Left renal pelvis (tissue), 4 donors: ENCODE measurements around the gene SPR. TPM values are rescaled to one million over a fixed set of nuclear protein-coding genes. Genes with fewer than 3 reads are reported as not detected.

Source experiments
- DNase-seq, 4 donors: peaks; one replicate each; pipeline ENCODE4 v3.0.0-alpha.2; 2013; ENCODE audit warnings: low read depth in 4 of 4, low spot score in 3 of 4
- polyA plus RNA-seq, 4 donors: library from polyadenylated mRNA; unstranded; fragments of 120-200 nt; gene quantifications; one replicate each; pipeline ENCODE4 v1.2.1, GENCODE V29; 2013; ENCODE audit not compliant: insufficient read length in 4 of 4

Gene SPR
- polyA plus RNA-seq = 10 to 100 TPM in 2 of 4 donors, 1 to 10 TPM in 2; 2.3 to 12.1 (median 9.7) TPM

DNA sequence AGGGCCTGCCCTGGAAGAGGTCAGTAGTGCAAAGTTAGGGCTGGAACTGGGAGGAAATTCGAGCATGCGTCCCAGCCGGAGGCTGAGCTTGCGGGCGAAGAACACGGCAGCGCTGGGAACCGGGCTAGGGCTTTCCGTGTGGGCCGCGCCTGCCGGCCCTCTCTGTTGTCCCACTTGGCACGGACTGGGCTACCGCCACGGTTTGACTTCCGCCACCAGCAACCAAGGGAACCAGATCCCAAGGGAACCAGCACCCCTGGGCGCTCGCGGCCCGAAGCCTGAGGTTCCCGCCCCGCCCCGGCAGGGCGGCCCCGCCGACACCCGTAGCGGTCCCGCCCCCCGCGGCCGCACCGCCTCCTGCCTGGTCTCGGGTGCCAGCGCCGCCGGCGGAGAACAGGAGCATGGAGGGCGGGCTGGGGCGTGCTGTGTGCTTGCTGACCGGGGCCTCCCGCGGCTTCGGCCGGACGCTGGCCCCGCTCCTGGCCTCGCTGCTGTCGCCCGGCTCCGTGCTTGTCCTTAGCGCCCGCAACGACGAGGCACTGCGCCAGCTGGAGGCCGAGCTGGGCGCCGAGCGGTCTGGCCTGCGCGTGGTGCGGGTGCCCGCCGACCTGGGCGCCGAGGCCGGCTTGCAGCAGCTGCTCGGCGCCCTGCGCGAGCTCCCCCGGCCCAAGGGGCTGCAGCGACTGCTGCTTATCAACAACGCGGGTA, at the start of gene SPR:
TSS of gene SPR (plus strand) at position 377 of the 708 bp plus-strand sequence. CDS start at position 402, 25 bp downstream.
- peak in 1 of 4 donors; percentile 6 for DNase-seq

DNA sequence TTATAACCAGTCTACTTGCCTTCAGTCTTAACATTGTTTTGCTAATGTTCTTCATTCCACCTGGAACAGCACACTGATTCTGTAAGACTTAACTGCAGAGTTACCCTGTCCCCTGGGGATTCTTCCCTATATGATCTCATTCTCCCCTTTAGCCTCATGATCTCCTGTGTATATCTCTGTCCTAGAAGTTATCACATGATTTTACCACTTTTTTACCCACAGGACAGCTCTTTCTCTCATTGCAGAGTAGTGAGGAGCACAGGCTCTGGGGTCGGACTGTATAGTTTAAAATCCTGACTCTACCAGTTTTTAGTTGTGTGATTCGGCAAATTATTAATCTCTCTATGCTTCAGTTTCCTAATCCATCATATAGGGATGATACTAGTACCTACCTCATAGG, 47.1 kb upstream of the SPR start:
- DNase-seq = no peak

DNA sequence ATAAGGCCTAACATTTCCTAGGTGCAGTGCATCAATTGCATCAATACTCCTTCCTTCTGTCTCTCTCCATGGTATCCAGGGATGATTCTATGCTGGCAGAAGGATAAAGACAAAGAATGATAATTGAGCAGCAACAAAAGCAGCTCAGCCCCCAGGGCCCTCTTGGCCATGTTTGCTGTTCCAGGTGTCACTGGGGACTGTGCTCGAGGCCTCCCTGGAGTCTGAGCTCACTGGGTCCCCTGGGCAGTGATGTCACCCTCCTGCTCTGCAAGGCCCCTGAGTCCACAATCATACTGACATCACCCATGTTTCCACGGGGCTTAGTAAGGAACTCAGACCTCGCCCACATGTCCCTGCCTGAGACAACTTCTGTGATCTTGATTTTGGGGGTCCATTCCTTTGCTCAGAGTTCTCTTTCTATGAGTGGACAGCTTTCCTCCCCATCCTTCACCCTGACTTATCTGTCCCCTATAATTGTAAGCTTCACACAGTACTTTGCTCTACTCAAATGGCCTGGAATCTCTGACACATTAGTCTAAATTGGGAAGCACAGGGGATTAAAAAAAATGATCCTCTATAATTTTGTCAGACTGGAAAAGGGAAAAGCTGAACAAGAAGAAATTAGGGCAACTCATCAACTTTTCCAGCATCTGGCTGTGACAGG, 45.6 kb upstream of the SPR start:
- no peak for DNase-seq

DNA sequence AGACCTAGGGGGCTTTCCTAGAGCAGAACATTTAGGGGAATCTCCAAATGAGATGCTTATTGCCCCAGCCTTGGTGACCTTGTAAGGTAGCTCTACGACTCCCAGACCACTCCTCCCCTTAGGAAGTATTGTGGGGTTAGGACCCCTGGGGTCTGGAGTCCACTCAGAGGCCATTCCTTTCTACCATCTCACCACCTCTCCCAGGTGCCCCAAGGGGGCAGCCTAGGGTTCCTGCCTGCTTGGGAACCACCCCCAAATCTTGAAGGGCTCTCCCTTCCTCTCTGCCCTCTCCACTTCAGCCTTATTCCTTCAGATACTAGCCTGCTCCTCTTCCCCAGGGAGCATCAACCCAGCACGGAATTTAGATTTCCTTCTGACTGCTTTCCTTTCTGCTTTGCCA, 43.9 kb upstream of the SPR start:
- DNase-seq = no peak

DNA sequence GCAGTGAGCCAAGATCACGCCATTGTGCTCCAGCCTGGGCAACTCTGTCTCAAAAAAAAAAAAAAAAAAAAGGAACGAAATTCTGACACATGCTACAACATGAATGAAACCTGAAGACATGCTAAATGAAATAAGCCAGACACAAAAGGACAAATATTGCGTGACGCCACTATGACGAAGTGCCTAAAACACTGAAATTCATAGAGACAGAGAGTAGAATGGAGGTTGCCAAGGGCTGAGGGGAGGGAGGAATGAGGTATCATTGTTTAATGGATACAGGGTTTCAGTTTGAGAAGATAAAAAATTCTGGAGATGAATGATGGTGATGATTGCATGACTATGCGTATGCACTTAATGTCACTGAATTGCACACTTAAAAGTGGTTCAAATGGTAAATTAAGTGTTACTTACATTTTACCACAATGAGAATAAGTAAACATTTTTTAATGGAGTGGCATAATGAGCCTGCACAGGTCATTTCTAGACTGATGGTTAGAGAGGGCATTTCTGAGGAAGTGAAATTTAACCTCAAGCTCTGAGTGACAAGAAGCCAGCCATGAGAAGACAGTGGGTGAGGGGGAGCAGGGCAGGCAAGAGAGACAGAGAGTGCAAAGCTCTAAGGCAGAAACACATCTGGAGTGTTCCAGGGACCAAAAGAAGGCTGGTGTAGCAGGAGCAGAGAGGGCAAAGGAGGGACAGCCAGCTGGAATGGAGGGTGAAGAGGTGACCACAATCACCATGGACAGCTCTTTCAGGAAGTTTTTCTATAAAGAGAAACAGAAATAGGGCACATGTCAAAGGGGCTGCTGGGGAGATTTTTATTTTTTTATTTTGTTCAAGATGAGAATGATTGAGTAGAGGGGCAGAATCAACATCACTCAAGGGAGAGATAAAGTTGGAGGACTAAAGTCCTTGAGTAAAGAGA, 40.8 kb upstream of the SPR start:
- no peak for DNase-seq

DNA sequence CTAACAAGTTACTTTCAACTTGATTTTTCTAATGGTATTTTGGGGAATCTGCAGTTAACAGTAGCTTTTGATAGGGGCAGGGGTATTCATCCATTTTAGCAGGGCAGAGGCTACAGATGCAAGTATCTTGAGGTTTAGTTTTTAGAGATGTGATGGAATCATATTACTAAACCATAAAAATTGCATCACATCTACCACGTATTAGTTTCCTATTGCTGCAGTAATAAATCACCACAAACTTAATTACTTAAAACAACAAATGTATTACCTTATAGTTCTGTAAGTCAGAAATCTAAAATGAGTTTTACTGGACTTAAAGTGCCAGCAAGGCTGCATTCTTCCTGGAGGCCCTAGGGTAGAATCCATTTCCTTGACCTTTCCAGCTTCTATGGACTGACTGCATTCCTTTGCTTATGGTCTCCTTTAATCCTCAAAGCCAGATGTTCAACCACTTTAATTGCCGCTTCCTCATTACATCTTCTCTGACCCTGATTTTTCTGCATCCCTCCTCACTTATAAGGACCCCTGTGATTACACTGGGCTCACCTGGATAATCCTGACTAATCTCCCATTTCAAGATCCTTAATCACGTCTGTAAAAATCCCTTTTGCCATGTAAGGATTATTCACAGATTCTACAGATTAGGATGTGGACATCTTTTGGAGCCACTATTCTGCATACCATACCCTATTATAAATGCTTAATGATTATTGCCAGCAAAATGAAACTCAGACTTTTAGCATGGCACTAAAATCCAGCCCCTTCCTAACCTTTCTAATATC, 39.5 kb upstream of the SPR start:
- no peak for DNase-seq

DNA sequence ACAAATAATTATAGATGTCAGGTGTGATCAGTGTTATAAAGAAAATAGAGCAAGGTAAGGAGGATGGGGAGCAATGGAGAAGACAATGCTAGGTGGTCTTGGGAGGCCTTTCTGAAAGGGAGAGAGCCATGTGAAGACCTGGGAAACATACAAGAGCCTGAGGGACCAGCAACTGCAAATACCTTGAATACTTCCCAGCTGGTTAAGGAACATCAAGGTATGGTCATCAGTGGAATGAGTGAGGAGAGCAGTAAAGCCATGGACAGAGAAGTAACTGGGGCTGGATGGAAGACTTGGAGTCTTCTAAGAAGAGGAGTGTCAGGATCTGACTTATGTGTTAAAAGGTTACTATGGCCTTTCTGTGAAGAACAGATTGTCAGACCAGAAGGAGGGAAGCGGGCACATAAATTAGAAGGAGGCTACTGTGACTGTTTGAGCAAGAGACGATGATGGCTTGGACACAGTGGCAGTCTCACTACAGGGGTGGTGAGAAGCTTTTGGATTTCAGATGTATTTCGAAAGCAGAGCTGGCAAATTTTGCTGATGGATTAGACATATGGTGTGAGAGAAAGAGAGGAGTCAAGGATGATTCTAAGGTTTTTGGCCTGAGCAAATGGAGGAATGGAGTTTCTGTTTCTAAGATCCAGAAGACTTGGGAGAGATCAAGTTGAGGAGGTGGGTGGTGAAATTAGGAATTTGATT, 38.6 kb upstream of the SPR start:
- no peak for DNase-seq

DNA sequence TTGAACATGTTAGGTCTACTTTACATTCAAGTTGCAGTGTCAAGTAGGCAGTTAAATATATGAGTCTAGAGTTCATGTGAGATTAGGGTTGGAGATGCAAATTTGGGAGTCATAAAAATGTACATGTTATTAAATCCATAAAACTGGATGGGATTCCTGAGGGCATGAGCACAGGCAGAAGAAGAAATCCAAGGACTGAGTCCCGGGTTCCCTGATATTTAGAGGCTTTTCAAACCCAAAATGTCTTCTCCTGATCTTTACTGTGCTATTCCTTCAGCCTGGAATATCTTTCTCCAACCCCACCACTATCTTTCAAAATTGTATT, 38.1 kb upstream of the SPR start:
- no peak for DNase-seq

DNA sequence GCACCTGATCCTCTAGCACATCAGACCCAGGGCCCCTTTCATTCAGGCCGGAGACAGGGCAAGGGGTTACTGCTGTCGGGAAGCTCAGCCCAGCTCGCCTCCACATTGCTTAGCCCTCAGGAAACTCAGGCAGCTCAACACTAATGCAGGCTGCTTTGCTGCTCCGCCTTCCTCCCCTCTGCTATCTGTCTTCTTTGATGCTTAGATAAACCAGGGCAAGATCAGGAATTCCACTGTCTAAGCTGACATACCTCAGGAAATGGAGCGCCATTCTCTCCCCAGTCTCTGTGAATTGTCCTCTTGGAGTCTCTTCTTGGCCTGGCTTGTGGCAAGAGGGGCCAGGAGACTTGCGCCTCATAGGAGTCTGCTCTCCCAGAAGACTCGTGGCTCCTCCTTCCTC, 35.9 kb upstream of the SPR start:
- no peak for DNase-seq

DNA sequence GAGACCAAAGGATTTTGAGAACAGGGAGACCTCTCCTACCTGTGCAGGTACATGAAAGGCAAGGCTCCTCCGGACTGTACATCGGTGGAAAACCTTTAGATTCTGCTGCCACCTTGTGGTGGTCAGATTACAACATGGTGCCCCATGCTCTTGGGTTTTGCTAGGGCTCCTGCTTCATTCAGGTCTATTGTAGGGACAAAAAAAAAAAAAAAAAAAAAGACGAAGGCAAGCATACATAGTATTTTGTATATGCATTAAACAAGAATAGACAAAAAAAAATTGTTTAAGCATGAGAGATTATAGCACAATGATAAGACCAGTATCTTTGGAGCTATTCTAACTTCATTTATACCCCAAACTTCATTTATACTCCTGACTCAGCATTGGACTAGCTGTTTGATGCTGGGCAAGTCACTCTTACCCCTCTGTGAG, 27.4 kb upstream of the SPR start:
- DNase-seq = peak; percentile 16 to 46 (median 24)

DNA sequence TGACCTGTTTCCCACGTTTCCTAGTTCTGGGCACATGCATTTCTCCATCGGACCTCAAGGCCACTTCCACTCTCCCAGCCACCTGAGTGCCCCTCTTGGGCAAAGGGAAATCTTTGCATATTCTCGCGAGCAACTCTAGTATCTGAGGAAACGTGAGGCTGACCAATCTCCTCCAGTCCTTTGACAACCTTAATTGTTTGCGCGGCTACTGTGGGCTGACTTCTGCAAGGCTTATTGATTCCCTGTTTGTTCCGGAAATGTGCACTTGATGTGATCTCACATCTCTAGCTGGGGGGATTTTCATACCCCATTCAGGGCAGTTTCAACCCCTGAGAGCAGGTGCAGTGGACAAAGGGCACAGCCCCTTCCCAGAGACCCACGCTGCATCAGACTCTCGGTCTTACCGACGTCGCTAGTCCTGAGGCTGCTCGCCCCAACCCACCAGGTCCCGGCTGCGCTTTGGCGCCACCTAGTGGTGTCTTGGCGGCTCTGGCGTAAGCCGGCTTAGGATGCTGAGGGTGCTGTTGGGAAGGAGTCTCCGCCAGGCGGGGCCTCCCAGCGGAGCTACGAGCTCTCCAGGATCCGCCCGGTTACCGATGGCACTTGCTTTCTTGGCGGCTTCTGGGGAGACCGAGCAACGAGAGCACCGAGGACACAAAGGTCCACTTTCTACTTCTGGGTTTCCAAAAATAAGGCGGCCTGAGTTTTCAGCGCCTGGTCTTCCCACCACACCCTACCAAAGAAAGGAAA, 24.8 kb upstream of the SPR start:
- peak; percentile 78 to 88 (median 80) for DNase-seq

DNA sequence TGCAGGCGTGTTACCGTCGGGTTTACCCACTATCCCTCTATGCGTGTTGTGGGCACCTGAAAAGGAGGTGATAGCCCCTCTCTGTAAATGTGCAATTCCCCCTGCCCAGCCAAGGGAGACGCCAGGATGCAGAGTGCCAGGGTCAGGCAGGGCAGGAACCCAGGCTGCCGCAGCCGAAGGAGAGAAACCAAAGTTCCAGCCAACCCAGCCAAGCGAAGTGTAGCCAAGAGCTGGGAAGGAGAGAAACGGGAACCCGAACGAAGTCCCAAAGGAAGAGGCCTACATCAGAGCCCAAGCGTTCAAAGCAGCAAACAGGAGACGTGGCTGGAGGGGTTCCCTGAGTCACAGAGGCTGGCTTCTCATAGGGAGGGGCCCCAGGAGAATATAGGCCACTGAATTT, 24.2 kb upstream of the SPR start:
- DNase-seq = no peak

DNA sequence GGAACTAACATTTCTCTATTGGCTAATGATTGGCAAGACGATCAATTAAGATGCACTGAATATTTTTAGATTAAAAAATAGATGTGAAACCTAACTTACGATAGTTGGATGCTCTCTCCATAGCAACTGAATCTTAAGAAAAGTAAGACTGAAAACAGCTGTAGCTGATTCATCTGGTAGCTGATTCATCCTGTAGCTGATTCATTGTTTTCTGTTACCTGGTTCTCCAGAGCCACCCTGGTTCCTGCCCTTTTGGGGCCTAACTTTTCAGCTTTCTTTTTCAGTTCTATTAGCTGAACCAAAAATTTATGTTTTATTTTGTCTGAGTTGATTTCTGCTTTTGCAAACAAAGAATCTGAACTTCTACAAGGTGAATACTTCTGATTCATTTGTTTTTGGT, 22.7 kb upstream of the SPR start:
- no peak for DNase-seq

DNA sequence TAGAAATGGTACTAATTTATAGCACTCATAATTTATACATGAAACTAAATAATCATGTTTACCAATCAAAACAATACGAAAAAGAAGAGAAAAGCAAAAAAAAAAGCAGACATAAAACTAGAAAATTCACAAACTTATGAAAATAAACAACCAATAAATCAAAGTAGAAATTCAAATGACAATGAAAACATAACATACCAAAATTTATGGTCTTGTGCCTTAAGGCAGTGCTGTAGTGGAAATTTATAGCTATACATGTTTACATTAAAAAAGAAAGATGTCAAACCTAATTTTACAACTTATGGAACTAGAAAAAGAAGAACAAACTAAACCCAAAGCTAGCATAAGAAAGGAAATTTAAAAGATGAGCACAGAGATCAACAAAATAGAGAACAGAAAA, 16.1 kb upstream of the SPR start:
- no peak for DNase-seq

DNA sequence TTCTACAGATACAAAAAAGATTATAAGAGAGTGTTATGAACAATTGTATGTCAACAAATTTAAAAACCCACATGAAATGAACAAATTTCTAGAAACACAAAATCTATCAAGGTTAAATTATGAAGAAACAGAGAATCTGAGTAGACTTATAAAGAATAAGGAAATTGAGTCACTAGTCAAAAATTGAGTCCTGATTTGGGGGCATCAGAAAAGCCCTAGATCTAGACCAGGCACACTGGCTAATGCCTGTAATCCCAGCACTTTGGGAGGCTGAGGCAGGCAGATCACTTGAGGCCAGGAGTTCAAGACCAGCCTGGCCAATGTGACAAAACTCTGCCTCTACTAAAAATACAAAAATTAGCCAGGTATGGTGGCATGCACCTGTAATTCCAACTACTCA, 15.3 kb upstream of the SPR start:
- no peak for DNase-seq

DNA sequence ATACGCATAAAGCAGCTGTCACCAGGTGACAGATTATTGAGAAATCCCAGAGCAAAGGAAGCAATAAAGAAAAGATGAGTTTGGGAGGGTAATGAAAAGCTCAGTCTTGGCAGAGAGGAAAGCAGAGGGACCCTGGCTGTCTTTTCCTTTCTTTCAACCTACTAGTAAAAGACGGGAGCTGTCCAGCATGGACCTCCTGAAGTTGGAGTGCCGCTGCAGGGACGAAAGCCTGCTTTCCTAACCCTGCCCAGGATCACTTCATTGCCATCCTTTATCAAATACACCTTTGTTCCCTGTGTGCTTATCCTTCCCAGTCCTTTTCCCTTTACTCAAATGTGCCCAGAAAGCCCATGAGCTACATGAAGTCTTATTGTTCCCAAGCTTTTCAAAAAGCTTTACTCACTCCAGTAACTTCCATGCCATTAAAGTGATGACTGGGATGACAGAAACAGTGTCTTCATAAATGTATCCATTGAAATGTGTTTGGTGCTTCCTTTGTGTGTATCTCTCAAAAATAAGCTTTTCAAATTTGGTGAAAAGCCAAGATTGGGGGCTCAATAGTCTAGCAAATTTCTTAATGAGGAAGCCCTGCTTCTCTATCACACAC, 3.7 kb upstream of the SPR start:
- peak in 2 of 4 donors; percentile 49 to 54 for DNase-seq

DNA sequence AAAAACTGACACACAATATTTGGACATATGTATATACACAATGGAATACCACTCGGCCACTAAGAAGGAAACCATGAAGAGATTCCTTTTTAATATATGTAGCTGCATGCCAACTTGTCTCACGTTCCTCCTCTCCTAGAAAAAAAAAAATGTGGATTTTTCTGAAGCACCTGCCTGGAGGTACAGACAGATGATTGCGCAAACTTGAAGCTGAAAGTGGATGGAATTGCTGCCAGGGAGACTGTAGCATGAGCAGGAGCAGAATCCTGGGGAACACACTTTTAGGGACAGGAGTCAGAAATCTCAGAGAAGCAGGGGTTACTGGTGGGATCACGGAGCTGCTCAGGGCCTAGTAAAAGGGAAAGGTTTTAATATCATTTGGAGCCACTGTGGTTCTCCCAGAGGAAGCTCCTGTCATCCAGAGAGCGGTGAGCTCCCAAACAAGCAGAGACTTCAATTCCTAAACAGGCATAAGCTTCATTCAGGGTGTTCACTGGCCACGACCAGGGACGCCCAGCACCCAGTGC, 640 bp upstream of the SPR start:
- no peak for DNase-seq

DNA sequence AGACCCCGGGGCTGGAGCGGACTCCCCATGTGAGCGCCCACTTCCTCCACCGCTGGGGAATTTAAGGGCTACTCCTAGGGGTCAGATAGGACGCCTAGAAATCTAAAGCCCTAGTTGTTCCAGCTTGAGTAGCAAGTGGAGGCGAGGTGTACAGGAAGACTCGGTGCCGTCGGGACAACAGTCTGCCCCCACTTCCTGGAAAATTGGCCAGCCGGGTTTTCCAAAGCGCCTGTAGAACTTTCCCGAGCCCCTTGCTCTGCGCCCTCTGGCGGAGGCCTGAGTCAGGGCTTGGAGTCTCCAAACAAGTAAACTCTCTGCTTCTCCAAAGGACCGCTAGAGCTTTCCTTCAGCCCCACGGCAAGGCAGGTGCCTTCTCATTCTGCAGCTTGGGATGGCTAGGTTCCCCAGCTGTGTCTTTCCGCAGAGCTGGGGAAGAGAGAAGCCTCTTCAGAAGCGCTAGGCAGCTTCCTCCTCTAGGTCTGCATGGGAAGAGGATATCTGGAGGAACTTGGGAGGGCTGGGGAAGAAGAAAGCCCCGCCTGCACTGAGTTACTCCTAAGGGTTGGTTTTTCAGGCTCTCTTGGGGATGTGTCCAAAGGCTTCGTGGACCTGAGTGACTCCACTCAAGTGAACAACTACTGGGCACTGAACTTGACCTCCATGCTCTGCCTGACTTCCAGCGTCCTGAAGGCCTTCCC, 681 bp downstream of the SPR start:
- DNase-seq = peak; percentile 59 to 78 (median 72)
